DND-41 (cell line): ENCODE results near the gene GRHL3.

Experiments used
- EZH2 ChIP-seq: IDR thresholded peaks from 3 replicates; pipeline ENCODE4 v1.6.1; 2012; ENCODE audit warnings: borderline replicate concordance, low read depth, mild to moderate bottlenecking, moderate library complexity, low read length, inconsistent platforms; ENCODE audit not compliant: severe bottlenecking
- TF ChIP-seq, protein P1 (sequence below): IDR thresholded peaks from 2 replicates; pipeline ENCODE4 v1.5.1; 2012; ENCODE audit warnings: borderline replicate concordance, low read length, moderate library complexity, mild to moderate bottlenecking; ENCODE audit not compliant: poor library complexity, severe bottlenecking; ENCODE audit errors: extremely low read depth

DNA sequence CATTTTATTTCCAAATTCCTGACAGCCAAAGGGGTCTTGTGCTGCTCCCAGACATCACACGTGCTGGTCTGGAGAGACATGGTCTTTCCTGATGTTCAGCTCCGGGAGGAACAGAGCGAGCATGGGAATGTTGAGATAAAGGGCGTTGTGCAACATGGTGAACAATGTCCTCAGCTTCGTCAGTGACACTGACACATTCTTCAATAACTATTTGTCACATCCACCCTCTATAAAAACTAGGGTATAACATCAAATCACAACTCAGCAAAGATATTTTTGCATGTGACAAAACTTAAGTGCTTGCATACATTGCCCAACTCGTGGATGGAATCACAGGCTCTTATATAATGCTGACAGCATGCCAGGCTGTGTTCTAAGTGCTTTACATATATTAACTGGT, 42.4 kb upstream of the GRHL3 start:
- TF ChIP-seq EZH2: no peak
- TF ChIP-seq, protein P1, sequence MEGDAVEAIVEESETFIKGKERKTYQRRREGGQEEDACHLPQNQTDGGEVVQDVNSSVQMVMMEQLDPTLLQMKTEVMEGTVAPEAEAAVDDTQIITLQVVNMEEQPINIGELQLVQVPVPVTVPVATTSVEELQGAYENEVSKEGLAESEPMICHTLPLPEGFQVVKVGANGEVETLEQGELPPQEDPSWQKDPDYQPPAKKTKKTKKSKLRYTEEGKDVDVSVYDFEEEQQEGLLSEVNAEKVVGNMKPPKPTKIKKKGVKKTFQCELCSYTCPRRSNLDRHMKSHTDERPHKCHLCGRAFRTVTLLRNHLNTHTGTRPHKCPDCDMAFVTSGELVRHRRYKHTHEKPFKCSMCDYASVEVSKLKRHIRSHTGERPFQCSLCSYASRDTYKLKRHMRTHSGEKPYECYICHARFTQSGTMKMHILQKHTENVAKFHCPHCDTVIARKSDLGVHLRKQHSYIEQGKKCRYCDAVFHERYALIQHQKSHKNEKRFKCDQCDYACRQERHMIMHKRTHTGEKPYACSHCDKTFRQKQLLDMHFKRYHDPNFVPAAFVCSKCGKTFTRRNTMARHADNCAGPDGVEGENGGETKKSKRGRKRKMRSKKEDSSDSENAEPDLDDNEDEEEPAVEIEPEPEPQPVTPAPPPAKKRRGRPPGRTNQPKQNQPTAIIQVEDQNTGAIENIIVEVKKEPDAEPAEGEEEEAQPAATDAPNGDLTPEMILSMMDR: no peak
